H1 (cell line): Measurements from ENCODE around the gene HRCT1. TPM values are rescaled to one million over a fixed set of nuclear protein-coding genes. Genes with fewer than 3 reads are reported as not detected.

Experiments used
- FOSL1 ChIP-seq: IDR thresholded peaks from 2 replicates; pipeline ENCODE4 v1.6.1; 2011; ENCODE audit warnings: mild to moderate bottlenecking, low read depth, low read length, moderate library complexity; ENCODE audit not compliant: insufficient read depth
- MAFK ChIP-seq: IDR thresholded peaks from 2 replicates; pipeline ENCODE4 v1.6.1; 2012; ENCODE audit warnings: low read depth, mild to moderate bottlenecking, improper control_type of control experiment, low read length
- POU5F1 ChIP-seq: IDR thresholded peaks from 2 replicates; pipeline ENCODE4 v1.6.1; 2011; ENCODE audit warnings: low read depth, mild to moderate bottlenecking, low read length, moderate library complexity
- SP4 ChIP-seq: IDR thresholded peaks from 2 replicates; pipeline ENCODE4 v1.6.1; 2012; ENCODE audit warnings: low read length, inconsistent platforms
- SRF ChIP-seq: IDR thresholded peaks from 2 replicates; pipeline ENCODE4 v1.6.1; 2011; ENCODE audit warnings: mild to moderate bottlenecking, low read depth, low read length, moderate library complexity
- TAF7 ChIP-seq: optimal IDR thresholded peaks from 2 replicates; pipeline ENCODE3; 2011; ENCODE audit warnings: low read depth, mild to moderate bottlenecking, inconsistent platforms, low read length, moderate library complexity, borderline replicate concordance
- YY1 ChIP-seq: IDR thresholded peaks from 2 replicates; pipeline ENCODE4 v1.6.1; 2011; ENCODE audit warnings: low read depth, mild to moderate bottlenecking, low read length
- polyA plus RNA-seq, 7 experiments: library from polyadenylated mRNA; depleted of rRNA in 3 of 7; stranded (reverse) in 5 of 7; unstranded in 2 of 7; fragments of >200 nt in 5 of 7; fragments of 200-250 nt in 2 of 7; gene quantifications; 1 replicate in 5 of 7; 2 replicates in 1 of 7; 4 replicates in 1 of 7; pipeline versions ENCODE4 v1.2.1 to v1.2.3, GENCODE V29; 2011 to 2013; ENCODE audit warnings: missing spikeins in 2 of 7, mixed read lengths in 2 of 7
- total RNA-seq: library from RNA; stranded (reverse); fragmentation: NEBNext Ultra II Directional; extraction: Animal tissue kit (Norgen Biotek cat#: 25700); gene quantifications from 2 replicates; pipeline ENCODE4 v1.2.1, GENCODE V29; 2021

HRCT1 gene
- total and polyA plus RNA-seq, 2 of the 8 experiments (the other 6 are each of a cell fraction or from before 2014, with no cell fraction given): not detected

- TF ChIP-seq SP4 (no peak), SRF (no peak), TAF7 (no peak), MAFK (no peak), POU5F1 (no peak), YY1 (no peak), FOSL1 (no peak)
- TF ChIP-seq, all 59 proteins: peak for 0
Observed at GRCh38 chr9:35891646-35892045, 14.4 kb upstream of the HRCT1 start (continued).
